NCI-H1930 (cell line): Measurements from ENCODE around the gene FURIN.
"Not testable (repeated sequence)": the region's sequence is repeated elsewhere in the genome, so short reads cannot be mapped to it uniquely, and the experiment has no call there.

Source experiments
- DNase-seq, 2 experiments: peaks; one replicate each; lab custom pipeline; 2025; lab: John Stamatoyannopoulos, UW

The FURIN gene

GRCh38 chr15:90870354-90871138, 2.2 kb downstream of the FURIN start:
- no peak for DNase-seq

- no peak for DNase-seq
These were observed 2.8 kb downstream of the FURIN start for GRCh38 chr15:90871139-90871715.

GRCh38 chr15:90871716-90872485, 3.5 kb downstream of the FURIN start:
- DNase-seq: no peak

GRCh38 chr15:90872486-90873184, 4.2 kb downstream of the FURIN start:
- DNase-seq: no peak

GRCh38 chr15:90873488-90873997, 5.2 kb downstream of the FURIN start:
- no peak for DNase-seq

- no peak for DNase-seq
These were observed 5.7 kb downstream of the FURIN start for GRCh38 chr15:90873998-90874605.

GRCh38 chr15:90874986-90875385, 6.6 kb downstream of the FURIN start:
- not testable (repeated sequence) for DNase-seq

- no peak for DNase-seq
These were observed 7.2 kb downstream of the FURIN start for GRCh38 chr15:90875549-90875981.

GRCh38 chr15:90876046-90876445, 7.7 kb downstream of the FURIN start:
- no peak for DNase-seq

GRCh38 chr15:90876512-90877170, 8.3 kb downstream of the FURIN start:
- no peak for DNase-seq

GRCh38 chr15:90877315-90877714, 8.9 kb downstream of the FURIN start:
- no peak for DNase-seq

GRCh38 chr15:90877996-90878395, 9.6 kb downstream of the FURIN start:
- DNase-seq: no peak

GRCh38 chr15:90878660-90879059, 10.3 kb downstream of the FURIN start:
- DNase-seq: no peak

- DNase-seq: no peak
These were observed 11.5 kb downstream of the FURIN start for GRCh38 chr15:90879730-90880366.

GRCh38 chr15:90880381-90881145, 12.2 kb downstream of the FURIN start:
- no peak for DNase-seq

- no peak for DNase-seq
These were observed 13.0 kb downstream of the FURIN start for GRCh38 chr15:90881181-90881977.

- DNase-seq: no peak
These were observed 13.8 kb downstream of the FURIN start for GRCh38 chr15:90881978-90882721.
